AML-193 (cell line): ENCODE results near the gene C5orf63.
A peak's percentile ranks its signal among the peaks of the same experiment; 100 is the strongest.
"Not testable (repeated sequence)": the region's sequence is repeated elsewhere in the genome, so short reads cannot be mapped to it uniquely, and the experiment has no call there.

Experiments used
- DNase-seq, 2 experiments: peaks; one replicate each; lab custom pipeline; 2025; lab: John Stamatoyannopoulos, UW

Gene C5orf63

DNA sequence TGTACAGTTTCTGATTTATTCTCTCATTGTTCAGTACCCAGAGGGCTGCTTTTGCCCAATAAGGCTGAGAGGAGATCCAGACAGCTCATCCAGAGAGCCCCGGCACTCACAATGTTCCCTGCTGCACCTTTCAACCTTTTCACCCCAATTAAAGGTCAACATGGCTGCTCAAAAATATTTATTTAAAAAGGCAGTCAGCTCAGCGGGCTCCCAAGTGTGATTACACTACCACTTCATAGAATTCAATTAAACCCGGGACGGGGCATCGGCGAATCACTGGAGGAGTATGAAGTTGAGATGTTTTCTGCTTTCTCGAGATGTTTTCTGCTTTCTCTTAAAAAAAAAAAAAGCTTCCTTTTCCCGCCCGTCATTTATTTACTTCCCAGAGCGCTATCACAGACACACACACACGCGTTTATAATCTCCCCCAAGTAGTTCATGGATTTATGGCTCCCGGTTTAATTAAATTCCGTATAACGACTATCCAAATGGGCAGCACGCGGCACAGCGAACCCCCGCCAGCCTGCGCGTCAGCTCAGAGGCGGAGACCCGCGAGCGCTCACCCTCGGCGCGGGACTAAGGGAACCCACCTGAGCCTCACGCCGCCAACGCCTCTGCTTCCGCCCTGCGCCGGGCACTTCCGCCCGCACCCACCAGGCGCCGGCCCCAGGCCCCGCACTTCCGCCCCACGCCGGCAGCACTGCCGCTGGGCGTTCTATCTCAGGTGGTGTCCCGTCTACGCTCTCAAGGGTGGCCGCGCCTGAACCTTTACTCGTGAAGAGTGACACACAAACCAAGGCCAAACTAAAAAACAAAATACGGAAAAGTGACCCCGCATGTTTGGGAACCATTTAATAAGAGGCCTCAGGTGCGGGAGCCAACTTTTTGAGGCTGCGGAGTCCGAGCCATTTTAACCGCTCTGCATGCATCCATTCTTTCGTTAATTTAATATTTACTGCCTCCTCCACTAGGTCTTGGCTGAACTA lies at the start of gene C5orf63:
Gene C5orf63, minus strand, starts transcription at position 642 of the 986 bp plus-strand sequence. CDS start 14,507 bp downstream, outside the sequence.
- DNase-seq, result peak; percentile 51 to 59

DNA sequence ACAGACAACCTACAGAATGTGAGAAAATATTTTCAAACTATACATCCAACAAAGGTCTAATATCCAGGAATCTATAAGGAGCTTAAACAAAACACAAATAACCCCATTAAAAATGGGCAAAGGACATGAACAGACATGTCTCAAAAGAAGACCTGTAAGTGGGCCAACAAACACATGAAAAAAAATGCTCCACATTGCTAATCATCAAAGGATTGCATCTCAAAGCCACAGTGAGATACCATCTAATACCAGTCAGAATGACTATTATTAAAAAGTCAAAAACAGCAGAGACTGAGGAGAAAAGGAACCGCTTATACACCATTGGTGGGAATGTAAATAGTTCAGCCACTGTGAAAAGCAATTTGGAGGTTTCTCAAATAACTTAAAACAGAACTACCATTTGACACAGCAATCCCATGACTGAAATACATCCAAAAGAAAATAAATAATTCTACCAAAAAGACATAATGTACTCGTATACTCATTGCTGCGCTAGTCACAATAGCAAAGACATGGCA lies 39.1 kb upstream of the C5orf63 start:
- DNase-seq, result no peak

DNA sequence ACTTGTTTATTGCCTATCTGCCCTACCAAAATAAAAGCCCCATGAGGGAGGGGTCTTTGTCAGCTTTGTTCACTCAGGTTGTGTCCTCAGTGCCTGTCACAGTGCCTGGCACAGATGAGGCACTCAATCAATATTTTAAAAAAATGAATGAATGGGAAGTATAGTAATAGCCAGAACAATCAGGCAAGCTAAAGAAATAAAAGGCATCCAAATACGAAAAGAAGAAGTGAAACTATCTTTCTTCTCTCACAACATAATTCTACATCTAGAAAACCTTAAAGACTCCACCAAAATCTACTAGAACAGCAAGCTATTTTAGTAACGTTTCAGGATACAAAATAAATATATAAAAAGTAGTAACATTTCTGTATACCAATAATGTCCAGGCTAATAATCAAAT lies 37.8 kb upstream of the C5orf63 start:
- no peak for DNase-seq

DNA sequence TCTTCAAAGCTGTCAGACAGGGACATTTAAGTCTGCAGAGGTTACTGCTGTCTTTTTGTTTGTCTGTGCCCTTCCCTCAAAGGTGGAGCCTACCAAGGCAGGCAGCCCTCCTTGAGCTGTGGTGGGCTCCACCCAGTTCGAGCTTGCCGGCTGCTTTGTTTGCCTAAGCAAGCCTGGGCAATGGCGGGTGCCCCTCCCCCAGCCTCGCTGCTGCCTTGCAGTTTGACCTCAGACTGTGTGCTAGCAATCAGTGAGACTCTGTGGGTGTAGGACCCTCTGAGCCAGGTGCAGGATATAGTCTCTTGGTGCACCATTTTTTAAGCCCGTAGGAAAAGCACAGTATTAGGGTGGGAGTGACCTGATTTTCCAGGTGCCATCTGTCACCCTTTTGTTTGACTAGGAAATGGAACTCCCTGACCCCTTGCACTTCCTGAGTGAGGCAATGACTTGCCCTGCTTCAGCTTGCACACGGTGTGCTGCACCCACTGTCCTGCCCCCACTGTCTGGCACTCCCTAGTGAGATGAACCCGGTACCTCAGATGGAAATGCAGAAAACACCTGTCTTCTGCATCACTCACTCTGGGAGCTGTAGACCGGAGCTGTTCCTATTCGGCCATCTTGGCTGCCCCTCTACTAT lies 35.4 kb upstream of the C5orf63 start:
- not testable (repeated sequence) for DNase-seq

DNA sequence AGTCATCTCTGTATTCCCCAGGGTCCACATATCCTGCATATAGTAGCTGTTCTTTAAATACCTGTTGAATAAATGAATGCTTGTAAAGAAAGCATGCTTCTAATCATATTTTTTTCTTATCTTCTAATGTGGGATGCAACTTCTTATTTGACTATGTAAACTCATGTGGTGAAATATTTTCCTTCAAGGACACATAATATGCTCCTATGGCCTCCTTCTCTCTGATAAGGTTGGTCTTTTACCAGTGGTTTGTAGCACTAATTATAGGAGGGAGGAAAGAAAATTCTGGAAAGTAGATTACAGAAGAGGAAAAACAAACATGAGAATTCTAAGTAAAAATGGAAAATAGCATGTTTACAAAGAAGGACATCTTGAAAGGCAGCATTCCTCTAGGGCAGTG lies 28.6 kb upstream of the C5orf63 start:
- no peak for DNase-seq

DNA sequence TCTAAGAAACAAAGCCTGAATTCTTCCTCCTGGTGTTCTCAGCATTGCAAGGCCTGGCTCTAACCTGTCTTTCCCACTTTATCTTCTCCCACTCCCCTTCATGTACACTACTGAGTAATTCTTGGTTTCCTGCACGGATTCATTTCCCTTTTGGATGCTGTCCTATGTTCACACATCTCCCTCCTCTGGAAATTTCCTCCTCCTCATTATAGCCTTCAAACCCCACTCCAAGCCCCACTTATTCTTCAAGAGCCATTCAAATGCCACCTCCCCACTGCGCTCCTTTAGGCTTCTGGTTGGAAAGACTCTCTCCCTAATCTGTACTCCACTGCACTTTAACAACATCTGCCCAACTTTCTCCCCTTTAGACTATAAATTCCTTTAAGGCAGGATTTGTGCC lies 28.2 kb upstream of the C5orf63 start:
- DNase-seq, result no peak

DNA sequence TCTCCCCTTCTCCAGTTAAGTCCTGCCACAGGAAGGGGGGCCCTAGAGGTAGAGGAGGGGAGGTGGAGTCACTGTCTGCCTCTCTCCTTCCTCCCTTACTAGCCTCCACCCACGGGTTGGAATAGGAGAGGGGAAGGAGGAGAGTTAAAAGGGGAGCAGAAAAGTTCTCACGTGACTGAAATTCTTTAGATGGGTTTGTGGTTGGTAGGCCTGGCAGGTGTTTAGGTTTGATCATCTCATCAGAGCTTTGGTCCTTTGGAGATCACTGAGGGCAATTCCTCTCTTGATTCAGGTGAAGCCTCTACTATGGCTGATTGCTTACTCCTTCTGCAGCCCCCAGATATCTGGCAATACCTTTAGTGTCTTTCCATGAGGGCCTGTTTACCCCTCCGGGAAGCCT lies 24.9 kb upstream of the C5orf63 start:
- DNase-seq, result no peak

DNA sequence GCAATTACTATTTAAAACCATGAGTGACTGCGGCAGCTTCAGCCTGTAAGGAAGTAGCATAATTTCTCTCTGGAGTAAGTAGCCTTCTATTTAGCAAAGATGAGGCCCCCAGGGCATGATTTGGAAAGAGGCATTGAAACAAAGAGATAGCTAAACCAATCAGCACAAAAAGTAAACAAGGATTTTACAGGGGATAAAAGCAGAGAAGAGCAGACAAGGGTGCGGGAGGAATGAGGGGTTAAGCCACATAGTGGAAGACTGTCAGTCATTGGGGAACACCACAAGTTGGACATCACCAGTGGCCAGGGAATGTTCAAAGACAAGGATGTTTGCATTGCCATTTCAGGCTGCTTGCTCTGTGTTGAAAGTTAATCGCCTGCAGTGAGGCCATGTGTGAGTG lies 24.0 kb upstream of the C5orf63 start:
- no peak for DNase-seq

DNA sequence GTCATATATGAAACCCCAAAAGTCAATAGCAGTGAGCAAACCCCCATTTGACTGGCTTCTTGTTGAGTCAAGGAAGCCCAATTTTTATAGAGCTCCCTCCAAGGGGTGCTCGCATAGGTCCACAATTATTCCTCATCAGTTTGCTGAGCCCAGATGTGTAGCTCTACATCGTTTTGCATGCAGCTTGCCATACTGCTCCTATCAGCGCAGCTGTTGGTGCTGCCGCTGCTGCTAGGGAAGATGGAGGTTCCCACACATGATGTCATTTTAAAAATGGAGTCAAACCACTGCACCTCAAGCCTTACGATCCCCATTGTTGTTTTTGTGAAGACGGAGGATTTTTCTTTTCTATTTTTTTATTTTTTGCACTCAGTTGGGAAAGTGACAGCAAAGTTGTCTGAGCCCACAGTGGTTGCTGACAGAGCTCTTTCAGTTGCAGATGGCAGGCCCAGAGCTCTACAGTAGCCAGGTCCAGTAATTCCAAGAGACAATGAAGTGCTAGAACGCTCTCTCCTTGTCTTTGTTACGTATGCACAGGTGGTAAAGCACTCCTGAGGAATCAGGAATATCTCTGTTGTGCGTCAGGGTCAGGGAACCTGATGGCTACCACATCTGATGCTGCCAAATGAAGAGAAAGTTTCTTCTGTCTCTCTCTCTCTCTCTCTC lies 23.2 kb upstream of the C5orf63 start:
- no peak for DNase-seq

DNA sequence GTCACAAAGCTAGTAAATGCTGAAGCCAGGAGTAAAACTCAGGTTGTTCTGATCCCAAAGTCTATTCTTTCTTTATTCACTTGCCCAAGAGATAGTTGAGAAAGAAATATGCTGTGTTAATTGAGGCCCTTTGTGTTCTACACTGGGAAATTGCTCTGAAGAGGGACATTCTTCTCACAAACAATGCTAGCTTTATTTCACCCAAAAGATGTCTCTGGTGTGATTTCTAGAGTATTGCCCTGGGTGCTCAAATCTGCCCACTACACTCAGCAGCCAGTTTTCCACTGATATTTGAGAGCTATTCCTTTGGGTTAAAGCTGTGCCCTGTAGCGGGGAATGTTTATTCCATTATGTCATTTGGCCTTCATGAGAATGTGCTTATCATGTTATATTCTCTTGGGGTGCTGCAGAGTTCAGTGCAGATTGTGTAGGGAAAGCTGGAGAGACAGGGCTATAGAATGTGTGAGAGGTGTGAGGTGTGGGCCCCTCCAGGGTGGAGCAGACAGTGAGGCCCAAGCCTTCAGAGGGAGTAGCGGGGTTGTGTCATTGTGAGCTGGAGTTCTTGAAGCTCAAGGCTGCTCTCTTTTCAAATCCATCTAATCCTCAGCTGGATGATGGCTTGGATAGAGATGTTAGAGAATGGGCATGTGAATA lies 21.0 kb upstream of the C5orf63 start:
- no peak for DNase-seq

DNA sequence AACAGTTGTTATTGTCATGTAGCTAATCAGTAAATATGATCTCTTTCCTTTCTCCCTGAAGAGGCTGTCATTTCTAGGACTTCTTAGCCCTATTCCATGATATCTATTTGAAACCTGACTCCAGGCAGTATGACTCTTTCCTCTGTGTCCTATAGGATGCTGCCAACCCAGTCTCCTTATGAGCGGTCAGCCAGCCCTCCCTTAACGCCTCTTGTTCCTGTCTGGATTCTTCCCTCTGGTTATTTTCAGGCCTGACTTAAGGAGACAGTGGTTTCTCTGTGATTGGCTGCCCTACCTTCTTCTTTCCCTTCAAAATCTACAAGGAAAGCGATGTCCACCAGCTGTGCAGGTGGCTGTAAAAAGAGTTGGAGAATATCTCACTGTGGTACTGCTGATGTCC lies 19.4 kb upstream of the C5orf63 start:
- no peak for DNase-seq

DNA sequence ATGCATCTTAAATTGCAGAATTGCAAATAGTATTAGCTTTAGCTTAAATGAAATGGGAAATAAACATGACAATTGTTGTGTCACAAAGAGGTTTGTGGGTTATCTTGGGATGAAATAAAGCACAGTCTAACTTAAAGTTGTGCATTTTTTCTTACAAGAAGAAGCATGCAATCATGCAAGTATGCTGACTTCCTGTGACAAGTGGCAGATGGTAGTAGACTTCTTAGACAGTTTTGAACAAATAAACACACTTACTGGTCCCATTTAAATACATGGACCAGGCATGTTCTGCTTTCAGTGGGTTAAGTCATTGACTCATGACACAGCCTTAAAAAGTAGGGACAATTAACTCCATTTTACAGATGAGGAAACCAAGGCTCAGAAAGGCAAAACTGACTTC lies 15.9 kb upstream of the C5orf63 start:
- no peak for DNase-seq

DNA sequence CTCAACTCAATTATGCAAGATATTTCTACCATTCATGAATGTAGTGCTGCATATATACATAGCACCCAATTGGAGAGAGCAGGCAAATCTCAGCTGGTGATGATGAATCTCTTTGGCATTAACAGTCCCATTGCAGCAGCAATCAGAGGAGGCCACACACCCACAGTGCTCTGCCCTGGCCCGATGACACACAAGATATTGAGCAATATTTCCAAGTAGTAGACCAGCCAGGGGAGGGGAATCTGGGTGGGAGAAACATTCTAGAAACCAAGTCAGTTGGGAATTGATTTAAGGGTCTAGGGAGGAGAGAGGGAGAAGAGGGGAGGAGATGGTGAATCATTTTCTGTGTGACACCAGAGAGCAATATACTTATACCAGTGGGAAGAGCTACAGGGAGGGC lies 14.9 kb upstream of the C5orf63 start:
- no peak for DNase-seq

DNA sequence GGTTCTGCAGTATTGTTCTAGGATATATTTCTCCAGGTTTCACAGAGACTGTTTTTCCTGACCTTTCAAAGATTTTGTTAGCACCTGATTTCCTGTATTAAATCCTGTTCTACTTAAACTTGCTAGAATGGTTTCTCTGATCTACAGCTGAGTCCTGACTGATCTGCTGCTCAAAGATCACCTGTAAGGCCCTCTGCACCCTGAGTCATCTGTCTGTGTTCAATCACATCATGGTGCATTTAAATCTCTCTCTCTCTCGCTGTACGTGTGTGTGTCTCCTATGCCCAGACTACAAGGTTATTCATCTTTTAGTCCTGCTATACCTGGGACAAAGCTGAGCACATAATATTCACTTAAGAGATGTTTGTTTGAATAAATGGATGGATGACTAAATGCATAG lies 13.3 kb upstream of the C5orf63 start:
- no peak for DNase-seq

DNA sequence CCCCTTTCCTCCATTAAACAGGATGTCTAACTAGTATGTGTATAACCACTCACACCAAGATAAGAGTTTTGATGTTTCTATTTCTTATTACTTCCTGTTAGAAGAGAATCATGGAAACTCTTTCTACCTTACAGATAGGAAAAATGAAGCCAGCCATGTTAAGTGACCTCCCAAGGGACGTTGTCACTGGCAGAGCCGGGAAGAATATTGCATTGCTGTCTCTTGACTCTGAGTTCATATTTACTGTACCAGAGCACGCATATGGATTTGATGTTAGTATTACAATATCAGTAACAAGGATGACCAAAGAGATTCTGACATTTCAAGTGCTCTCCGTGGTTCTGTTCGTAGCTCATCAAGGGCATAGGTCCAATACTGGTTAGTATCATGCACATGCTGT lies 12.5 kb upstream of the C5orf63 start:
- DNase-seq, result no peak

DNA sequence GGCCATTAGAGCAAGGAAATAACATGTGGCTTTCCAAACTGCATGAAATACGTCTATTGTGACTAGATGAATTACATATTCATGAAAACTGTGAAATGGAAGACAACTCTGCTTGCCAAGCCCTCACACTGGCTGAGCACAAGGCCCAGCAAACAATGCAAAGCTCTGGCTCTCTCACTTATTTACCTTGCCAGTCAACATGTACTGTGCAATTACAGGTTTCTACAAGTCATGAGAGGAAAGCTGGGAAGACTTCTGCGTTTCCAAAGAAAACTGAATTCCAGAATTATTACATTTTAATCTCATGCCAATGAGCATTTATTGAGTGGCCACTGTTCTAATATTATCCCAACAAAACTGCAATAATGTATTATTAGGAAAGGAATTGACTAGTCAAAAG lies 12.1 kb upstream of the C5orf63 start:
- DNase-seq, result no peak

DNA sequence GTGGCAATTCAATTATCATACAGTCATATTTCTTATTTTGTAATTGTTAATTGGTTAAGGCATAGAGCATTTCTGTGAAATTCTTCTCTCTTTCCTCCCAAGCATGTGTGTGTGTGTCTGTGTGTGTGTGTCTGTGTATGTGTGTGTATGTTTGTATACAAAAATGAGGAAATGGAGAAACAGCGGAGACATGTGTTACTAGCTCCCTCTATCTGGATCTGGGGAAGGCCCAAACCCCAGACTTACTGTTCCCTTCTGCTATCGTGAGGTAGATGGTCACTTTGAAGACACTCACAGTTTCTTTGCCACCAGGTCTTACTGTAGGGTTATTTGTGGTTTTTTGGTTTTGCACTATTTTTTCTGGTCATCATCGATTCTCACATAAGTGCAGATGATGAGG lies 11.4 kb upstream of the C5orf63 start:
- no peak for DNase-seq

DNA sequence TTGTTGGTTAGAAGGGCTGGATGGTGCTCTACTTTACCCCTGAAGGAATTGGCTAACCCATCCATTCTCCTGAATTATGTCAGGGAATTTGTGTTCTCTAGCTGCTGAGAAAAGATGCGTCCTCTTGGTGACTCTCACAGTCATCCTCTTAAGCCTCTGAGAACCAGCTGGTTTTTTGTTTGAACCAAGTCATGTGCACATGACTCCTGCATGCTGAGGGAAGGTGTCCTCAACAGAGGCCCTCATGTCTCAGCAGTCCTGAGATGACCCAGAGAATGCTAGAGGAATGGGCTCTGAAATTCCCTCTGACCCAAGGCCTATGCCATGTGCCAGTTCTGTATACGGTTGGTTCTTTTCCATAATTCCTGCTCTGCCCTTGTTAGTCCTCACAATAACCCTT lies 10.4 kb upstream of the C5orf63 start:
- DNase-seq, result no peak

DNA sequence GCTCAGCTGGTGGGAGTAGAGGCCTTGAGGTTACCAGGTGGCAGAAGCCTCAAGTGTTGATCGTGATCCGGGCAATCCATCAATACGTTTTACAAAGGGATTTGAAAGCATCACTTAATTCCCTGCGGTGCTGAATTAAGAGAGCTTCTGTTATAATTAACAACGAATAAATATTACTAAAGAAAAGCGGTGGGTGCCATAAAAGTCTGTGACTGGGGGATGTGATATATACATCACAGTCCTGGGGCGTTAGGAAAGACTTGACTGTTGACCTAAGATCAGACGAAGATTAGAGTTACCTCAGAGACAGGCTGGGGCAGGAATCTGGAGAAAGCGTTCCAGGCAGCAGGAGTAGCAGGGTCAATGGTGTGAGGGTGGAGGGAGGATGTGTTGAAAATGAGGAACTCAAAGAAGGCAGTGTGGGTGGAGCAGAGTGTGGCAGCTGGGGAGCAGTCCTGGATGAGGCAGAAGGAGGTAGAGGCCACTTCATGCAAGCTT lies 6.7 kb upstream of the C5orf63 start:
- DNase-seq, result peak; percentile 52 to 53

DNA sequence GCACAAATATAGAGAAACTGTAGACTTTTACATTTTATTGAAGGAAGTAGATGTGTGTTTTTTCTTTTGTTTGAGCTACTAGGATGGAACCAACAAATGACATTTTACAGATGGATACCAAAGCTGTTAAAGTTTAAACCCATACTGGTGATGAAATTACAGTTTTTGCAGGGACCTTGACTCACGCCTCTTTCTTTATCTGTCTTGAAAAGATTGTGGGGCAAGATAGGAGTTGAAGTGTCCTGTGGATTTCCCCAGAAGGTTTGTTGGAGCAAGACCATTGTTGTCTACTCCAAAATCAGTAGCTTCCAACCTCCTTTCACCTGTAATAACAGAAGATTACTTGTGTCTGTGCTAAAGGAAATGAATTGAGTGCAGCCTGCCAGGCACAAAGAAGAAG lies 4.1 kb upstream of the C5orf63 start:
- no peak for DNase-seq

DNA sequence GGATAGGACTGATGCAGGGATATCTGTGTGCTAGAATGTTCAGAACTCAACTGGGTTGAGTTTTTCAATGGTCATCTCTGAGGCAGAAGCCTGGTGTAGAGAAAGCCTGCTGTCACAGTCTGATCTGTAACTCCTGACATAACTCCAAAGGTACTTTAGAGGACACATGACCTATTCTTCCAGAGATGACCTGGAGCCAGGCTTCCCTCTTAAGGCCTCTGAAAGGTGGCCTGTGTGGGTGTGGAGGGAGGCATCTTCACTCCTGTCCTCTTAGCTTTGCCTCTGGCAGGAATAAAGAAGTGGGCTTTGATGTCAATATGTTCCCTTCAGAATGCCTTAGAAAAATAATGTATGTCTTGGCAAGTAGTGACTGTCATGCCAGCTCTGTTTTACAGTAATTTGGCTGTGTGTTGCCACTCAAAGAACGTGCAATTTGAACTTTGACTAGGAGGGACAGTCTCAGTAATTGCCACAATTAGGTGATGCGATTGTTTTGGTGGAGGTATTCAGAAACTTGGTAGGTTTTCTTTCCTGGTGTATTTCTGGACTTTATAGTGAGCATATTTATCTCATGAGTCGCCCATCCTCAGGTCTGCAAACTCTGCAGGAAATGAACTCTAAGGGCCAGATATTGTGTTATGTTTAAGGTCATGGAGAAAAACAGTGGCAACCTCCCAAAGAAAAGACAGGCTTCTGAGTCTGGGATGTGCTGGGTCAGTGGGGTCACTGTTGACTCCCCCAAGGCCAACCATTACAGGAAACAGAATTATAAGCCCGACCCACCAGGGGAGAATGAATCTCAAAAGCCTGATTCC lies 3.2 kb upstream of the C5orf63 start:
- DNase-seq, result no peak
